Epithelial cell of prostate (primary cell): Measurements from ENCODE around the gene SYP.
"Not testable (repeated sequence)": the region's sequence is repeated elsewhere in the genome, so short reads cannot be mapped to it uniquely, and the experiment has no call there.

Experiments used
- DNase-seq: peaks from one replicate; pipeline ENCODE4 v3.0.0-alpha.2; 2011; ENCODE audit warnings: low read depth, low spot score
- H3K27ac ChIP-seq: fragments of 450-650 bp; 2 replicates; pipeline ENCODE4 v1.5.1; 2017; ENCODE audit warnings: mild to moderate bottlenecking

Gene SYP

DNA sequence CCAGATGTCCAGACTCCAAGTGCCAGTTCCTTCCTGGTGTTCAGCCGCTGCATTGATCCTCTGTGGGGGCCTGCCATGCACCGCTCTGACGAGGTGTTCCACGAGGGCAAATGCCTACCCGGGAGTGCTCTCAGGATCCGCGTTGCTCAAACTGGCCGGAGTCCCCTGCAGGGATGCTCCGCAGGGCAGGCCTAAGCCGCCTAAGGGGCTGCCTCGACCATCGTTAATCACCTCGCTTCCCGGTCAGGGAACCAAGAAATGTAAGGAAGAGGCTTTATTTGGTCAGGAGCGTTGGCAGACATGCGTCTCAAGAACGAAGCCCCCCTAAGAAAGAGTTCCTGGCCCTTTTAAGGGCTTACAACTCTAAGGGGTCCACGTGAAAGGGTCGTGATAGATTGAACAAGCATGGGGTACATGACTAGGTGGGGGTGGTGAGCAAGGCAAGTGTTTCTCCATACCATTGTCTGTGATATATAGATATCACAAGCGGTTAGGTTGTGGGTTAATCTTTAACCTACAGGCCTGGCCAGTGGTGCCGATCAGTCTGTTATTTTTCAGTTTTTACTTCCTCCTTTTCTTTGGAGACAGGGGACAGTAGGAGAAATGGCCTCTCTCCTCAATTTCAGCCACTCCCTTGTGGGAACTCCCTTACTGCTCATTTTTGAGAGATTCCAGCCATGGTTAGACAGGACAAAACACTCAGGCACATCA is 51.4 kb downstream of the SYP start:
- not testable (repeated sequence) for DNase-seq, H3K27ac ChIP-seq

GRCh38 chrX:49147936-49148335 is 52.1 kb downstream of the SYP start:
- no peak for DNase-seq
- H3K27ac ChIP-seq = no peak overlapping the region

DNA sequence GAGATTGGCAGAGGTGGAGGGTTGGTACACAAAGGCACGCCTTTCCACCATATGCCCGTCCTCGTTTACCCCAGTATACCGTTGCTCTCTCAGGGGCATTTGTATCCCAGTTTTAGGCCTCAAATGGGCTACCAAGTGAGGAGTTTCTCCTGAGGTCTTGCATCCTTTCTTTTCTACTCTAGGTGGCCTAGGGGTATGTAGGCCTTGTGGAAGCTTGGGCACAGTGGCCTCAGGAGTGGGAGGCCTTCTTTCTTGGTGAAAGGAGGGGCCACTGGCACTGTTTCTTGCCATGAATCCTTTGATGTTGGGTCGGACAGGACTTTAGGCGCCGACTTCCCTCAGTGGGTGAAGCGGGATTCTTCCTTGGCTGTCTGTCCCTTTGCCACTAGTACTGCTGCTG is 52.7 kb downstream of the SYP start:
- DNase-seq = no peak
- H3K27ac ChIP-seq = no peak overlapping the region

DNA sequence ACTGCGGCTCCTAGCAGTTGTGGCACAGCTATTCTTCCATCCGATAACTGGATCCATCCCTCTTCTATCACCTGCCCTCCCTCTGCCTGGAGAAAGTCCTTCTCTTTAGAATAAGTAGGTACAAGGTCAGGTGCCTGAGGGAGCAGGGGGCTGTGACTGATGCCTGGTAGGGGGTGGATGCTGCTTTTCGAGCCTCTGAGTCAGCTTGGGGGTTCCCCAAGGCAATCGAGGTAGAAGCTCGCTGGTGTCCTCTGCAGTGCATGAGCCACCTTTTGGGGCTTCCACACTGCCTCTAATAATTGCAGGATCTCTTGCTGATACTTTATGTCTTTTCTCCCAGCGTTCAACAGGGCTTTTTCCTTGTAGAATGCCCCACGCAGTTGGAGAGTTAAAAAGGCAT is 56.8 kb downstream of the SYP start:
- not testable (repeated sequence) for H3K27ac ChIP-seq, DNase-seq

DNA sequence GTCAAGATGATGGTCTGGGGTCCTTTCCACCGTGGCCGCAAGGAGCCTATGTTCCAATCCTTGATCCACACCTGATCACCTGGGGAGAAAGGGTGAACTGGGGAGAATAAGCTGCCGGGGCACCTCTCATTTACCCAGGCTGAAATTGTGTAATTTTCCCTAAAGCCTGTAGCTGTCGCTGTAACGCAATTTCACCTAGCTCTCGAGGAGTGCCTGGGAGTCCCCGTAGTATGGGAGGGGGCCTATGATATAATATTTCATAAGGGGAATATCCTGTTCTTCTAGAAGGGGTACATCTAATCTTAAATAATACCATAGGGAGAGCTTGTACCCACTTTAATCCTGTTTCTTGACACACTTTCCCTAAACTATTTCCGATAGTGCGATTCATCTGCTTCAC is 57.7 kb downstream of the SYP start:
- DNase-seq, H3K27ac ChIP-seq: not testable (repeated sequence)

- H3K27ac ChIP-seq = no peak overlapping the region
- DNase-seq = no peak
Observed at GRCh38 chrX:49139713-49140112, 60.3 kb downstream of the SYP start.
